Measurements from ENCODE around the gene HERPUD2.
"Not testable (repeated sequence)": the region's sequence is repeated elsewhere in the genome, so short reads cannot be mapped to it uniquely, and the experiment has no call there.

Gene HERPUD2

DNA sequence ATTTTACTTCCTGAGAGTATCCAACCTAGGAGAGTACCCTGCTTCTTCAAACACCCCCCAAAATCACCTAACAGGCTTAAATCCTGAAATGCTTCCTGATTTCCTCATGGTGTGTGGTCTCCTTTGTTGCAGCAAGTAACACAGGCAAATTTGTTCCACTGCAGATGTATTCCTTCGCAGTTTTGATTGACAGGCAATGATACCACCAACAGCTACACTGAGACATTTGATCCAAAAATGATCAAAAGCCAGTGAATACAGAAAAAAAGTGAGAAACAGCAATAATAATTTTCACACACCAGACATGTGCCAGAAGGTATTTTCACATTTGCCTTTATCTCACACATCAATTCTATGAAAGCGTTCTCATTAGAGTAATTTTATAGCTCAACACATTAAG is 95.9 kb downstream of the HERPUD2 start:
- no peak for DNase-seq

DNA sequence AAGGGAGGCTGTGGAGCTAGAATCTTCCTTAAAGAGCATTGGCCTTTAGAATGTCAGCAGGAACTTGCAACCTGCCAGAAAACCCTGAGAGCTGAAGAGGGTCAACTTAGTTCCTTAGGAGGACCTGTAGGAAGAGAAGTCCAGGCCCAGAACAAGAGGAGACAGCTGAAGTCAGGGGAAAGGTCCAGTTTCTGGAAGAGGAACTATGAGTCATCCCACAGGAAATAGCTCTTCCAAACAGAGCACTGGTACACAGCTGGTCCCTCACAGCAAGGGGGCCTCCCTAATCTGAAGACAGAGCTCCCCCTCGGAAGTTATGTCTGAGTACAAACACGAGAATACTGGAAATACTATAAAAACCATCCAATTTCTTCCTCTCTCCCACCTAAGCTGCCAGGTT is 98.9 kb downstream of the HERPUD2 start:
- DNase-seq: peak; percentile 69 to 80

GRCh38 chr7:35593899-35594298 is 101.0 kb downstream of the HERPUD2 start:
- peak; percentile 18 to 21 for DNase-seq

DNA sequence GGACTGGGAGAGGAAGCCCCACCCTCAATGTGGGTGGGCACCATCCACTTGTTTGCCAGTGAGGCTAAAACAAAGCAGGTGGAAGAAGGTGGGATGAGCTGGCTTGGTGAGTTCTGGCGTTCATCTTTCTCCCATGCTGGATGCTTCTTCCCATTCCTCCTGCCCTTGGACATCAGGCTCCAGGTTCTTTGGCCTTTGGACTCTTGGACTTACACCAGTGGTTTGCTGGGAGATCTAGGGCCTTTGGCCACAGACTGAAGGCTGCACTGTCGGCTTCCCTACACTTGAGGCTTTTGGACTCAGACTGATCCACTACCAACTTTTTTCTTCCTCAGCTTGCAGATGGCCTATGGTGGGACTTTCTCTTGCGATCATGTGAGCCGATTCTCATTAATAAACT is 106.3 kb downstream of the HERPUD2 start:
- DNase-seq: no peak

GRCh38 chr7:35584990-35585389 is 109.9 kb downstream of the HERPUD2 start:
- no peak for DNase-seq

DNA sequence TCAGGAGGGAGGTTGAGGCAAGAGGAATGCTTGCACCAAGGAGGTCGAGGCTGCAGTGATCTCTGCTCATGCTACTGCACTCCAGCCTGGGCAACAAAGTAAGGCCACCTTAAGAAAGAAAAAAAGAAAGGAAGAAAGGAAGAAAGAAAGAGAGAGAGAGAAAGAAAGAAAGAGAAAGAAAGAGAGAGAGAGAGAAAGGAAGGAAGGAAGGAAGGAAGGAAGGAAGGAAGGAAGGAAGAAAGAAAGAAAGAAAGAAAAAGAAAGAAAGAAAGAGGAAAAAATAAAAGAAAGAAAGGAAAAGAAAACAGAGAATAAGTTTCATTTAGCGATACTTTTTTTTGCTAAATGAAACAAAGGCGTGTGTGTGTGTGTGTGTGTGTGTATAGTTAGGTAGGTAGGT is 110.4 kb downstream of the HERPUD2 start:
- DNase-seq: not testable (repeated sequence)
